Smooth muscle cell (in vitro differentiated cells): Measurements from ENCODE around the gene MTF1. TPM values are rescaled to one million over a fixed set of nuclear protein-coding genes. Genes with fewer than 3 reads are reported as not detected.

Experiments used
- DNase-seq: peaks from one replicate; lab custom pipeline; 2025; ENCODE audit not compliant: unreplicated experiment; lab: John Stamatoyannopoulos, UW
- H2AFZ ChIP-seq: fragments of 200-600 bp; sonication (generic); 2 replicates; pipeline ENCODE4 v1.6.0; 2016; ENCODE audit warnings: antibody characterized with exemption, low read depth, mild to moderate bottlenecking
- H3F3A ChIP-seq: fragments of 200-600 bp; sonication (generic); 2 replicates; pipeline ENCODE4 v1.6.0; 2017; ENCODE audit warnings: antibody characterized with exemption, low read depth
- H3K27ac ChIP-seq: fragments of 200-600 bp; sonication (generic); 2 replicates; pipeline ENCODE4 v1.5.1; 2016; ENCODE audit warnings: low read depth, mild to moderate bottlenecking
- H3K27me3 ChIP-seq: fragments of 200-600 bp; sonication (generic); 2 replicates; pipeline ENCODE4 v1.6.1; 2016; ENCODE audit warnings: low read depth, mild to moderate bottlenecking
- H3K36me3 ChIP-seq: fragments of 200-600 bp; sonication (generic); 2 replicates; pipeline ENCODE4 v1.5.1; 2016; ENCODE audit warnings: low read depth
- H3K4me1 ChIP-seq: fragments of 200-600 bp; sonication (generic); 2 replicates; pipeline ENCODE4 v1.5.1; 2016; ENCODE audit warnings: low read depth
- H3K4me2 ChIP-seq: fragments of 200-600 bp; sonication (generic); 2 replicates; pipeline ENCODE4 v1.6.0; 2016; ENCODE audit warnings: mild to moderate bottlenecking
- H3K4me3 ChIP-seq: fragments of 200-600 bp; sonication (generic); 2 replicates; pipeline ENCODE4 v1.5.1; 2016; ENCODE audit warnings: mild to moderate bottlenecking
- H3K79me2 ChIP-seq: fragments of 200-600 bp; sonication (generic); 2 replicates; pipeline ENCODE4 v1.6.0; 2016; ENCODE audit warnings: low read depth, mild to moderate bottlenecking
- H3K9ac ChIP-seq: fragments of 200-600 bp; sonication (generic); 2 replicates; pipeline ENCODE4 v1.6.0; 2016; ENCODE audit warnings: low read depth
- H3K9me3 ChIP-seq: fragments of 200-600 bp; sonication (generic); replicated peaks from 2 replicates; pipeline ENCODE4 v1.5.1; 2016; ENCODE audit warnings: low read depth
- H4K20me1 ChIP-seq: fragments of 200-600 bp; sonication (generic); 2 replicates; pipeline ENCODE4 v1.6.0; 2016; ENCODE audit warnings: low read depth
- CTCF ChIP-seq: fragments of 200-600 bp; sonication (generic); IDR thresholded peaks from 2 replicates; pipeline ENCODE4 v1.5.1; 2017; ENCODE audit warnings: borderline replicate concordance, mild to moderate bottlenecking, antibody characterized with exemption; ENCODE audit not compliant: insufficient read depth, poor library complexity, severe bottlenecking
- WGBS: methylation state at CpG from one replicate; pipeline ENCODE4 v1.1.7; 2016; ENCODE audit warnings: low lambda C conversion rate; 5-methylcytosine and 5-hydroxymethylcytosine counted together
- polyA plus RNA-seq: library from polyadenylated mRNA; unstranded; fragments of >200 nt; fragmentation: Nextera tagmentation; extraction: Ambion mirVana; gene quantifications from 2 replicates; pipeline ENCODE4 v1.2.1, GENCODE V29; 2016
- total RNA-seq: library from RNA; depleted of rRNA; stranded (reverse); fragments of >200 nt; gene quantifications from 2 replicates; pipeline ENCODE4 v1.2.3, GENCODE V29; 2014

MTF1 gene
- total and polyA plus RNA-seq, 2 experiments from 2014 or later, result 6.8 to 25.9 TPM

GRCh38 chr1:37839676-37840075 lies 19.7 kb downstream of the MTF1 start:
- no peak for TF ChIP-seq CTCF
- no peaks in the 10 kb centered on the region for H3K27me3 ChIP-seq
- 96% methylated on average over 10 of the region's 10 CpGs for WGBS
- peaks cover 27% of the 10 kb centered on the region for H4K20me1 ChIP-seq
- H3K9ac ChIP-seq, result no peak overlapping the region
- no peaks in the 10 kb centered on the region for H3K4me1 ChIP-seq
- no peak overlapping the region for H2AFZ ChIP-seq
- no peak overlapping the region for H3K27ac ChIP-seq
- H3K4me2 ChIP-seq, result no peak overlapping the region
- H3K4me3 ChIP-seq, result no peak overlapping the region
- peaks cover 20% of the 10 kb centered on the region for H3K79me2 ChIP-seq
- no peak for DNase-seq
- H3F3A ChIP-seq, result no peaks in the 10 kb centered on the region
- peaks cover 11% of the 10 kb centered on the region for H3K36me3 ChIP-seq
- H3K9me3 ChIP-seq, result no peaks in the 10 kb centered on the region

GRCh38 chr1:37836788-37837187 lies 22.6 kb downstream of the MTF1 start:
- H3F3A ChIP-seq, result no peaks in the 10 kb centered on the region
- no peak overlapping the region for H3K9ac ChIP-seq
- peaks cover 18% of the 10 kb centered on the region for H3K36me3 ChIP-seq
- H3K4me2 ChIP-seq, result no peak overlapping the region
- H4K20me1 ChIP-seq, result peaks cover 3% of the 10 kb centered on the region
- H3K4me1 ChIP-seq, result no peaks in the 10 kb centered on the region
- no peak overlapping the region for H3K27ac ChIP-seq
- no peaks in the 10 kb centered on the region for H3K9me3 ChIP-seq
- H3K4me3 ChIP-seq, result no peak overlapping the region
- H3K27me3 ChIP-seq, result no peaks in the 10 kb centered on the region
- H2AFZ ChIP-seq, result no peak overlapping the region
- 62% methylated on average over 3 of the region's 3 CpGs for WGBS
- no peak for TF ChIP-seq CTCF
- peaks cover under 1% of the 10 kb centered on the region for H3K79me2 ChIP-seq
- DNase-seq, result no peak

- Histone ChIP-seq H3K36me3 (peaks cover 27% of the 10 kb centered on the region), H3K27me3 (no peaks in the 10 kb centered on the region), H3K9me3 (no peaks in the 10 kb centered on the region), H3K79me2 (no peaks in the 10 kb centered on the region), H2AFZ (no peak overlapping the region), H3K4me3 (no peak overlapping the region), H3K4me1 (no peaks in the 10 kb centered on the region), H3K9ac (no peak overlapping the region), H3K27ac (no peak overlapping the region), H3K4me2 (no peak overlapping the region), H4K20me1 (no peaks in the 10 kb centered on the region), H3F3A (no peaks in the 10 kb centered on the region)
- WGBS, result 100% methylated on average over 2 of the region's 2 CpGs
- no peak for DNase-seq
- TF ChIP-seq CTCF, result no peak
Observed at GRCh38 chr1:37831809-37832208, 27.6 kb downstream of the MTF1 start.

- DNase-seq, result no peak
- H3K27ac ChIP-seq, result no peak overlapping the region
- no peak overlapping the region for H3K4me3 ChIP-seq
- H3K9me3 ChIP-seq, result no peaks in the 10 kb centered on the region
- H3F3A ChIP-seq, result no peaks in the 10 kb centered on the region
- H2AFZ ChIP-seq, result no peak overlapping the region
- no peaks in the 10 kb centered on the region for H3K79me2 ChIP-seq
- H4K20me1 ChIP-seq, result no peaks in the 10 kb centered on the region
- H3K4me1 ChIP-seq, result no peaks in the 10 kb centered on the region
- no peaks in the 10 kb centered on the region for H3K27me3 ChIP-seq
- WGBS, result 98% methylated on average over 4 of the region's 4 CpGs
- H3K9ac ChIP-seq, result no peak overlapping the region
- TF ChIP-seq CTCF, result no peak
- peaks cover 25% of the 10 kb centered on the region for H3K36me3 ChIP-seq
- no peak overlapping the region for H3K4me2 ChIP-seq
Observed at GRCh38 chr1:37831109-37831508, 28.3 kb downstream of the MTF1 start.
